ENCODE data around the gene FNTB.

Gene FNTB

GRCh38 chr14:64998455-64998931 is 11.8 kb downstream of the FNTB start:
- TF ChIP-seq CTCF (IDR thresholded peaks at IDR 0.05): no peak

GRCh38 chr14:65000898-65001591 is 14.3 kb downstream of the FNTB start:
- no peak for TF ChIP-seq CTCF (IDR thresholded peaks at IDR 0.05)

- no peak for TF ChIP-seq CTCF (IDR thresholded peaks at IDR 0.05)
These were observed 15.0 kb downstream of the FNTB start for GRCh38 chr14:65001723-65002122.

GRCh38 chr14:65002586-65003210 is 16.0 kb downstream of the FNTB start:
- TF ChIP-seq CTCF (IDR thresholded peaks at IDR 0.05): no peak

- no peak for TF ChIP-seq CTCF (IDR thresholded peaks at IDR 0.05)
These were observed 16.7 kb downstream of the FNTB start for GRCh38 chr14:65003394-65003793.

- TF ChIP-seq CTCF (IDR thresholded peaks at IDR 0.05): no peak
These were observed 19.6 kb downstream of the FNTB start for GRCh38 chr14:65006261-65006721.

- no peak for TF ChIP-seq CTCF (IDR thresholded peaks at IDR 0.05)
These were observed 20.5 kb downstream of the FNTB start for GRCh38 chr14:65007202-65007601.

Measured in LNCAP (cell line).